ENCODE data around the gene FILIP1. TPM values are rescaled to one million over a fixed set of nuclear protein-coding genes. Genes with fewer than 3 reads are reported as not detected.

Gene FILIP1
- total RNA-seq, 2 experiments from 2014 or later: not detected

DNA sequence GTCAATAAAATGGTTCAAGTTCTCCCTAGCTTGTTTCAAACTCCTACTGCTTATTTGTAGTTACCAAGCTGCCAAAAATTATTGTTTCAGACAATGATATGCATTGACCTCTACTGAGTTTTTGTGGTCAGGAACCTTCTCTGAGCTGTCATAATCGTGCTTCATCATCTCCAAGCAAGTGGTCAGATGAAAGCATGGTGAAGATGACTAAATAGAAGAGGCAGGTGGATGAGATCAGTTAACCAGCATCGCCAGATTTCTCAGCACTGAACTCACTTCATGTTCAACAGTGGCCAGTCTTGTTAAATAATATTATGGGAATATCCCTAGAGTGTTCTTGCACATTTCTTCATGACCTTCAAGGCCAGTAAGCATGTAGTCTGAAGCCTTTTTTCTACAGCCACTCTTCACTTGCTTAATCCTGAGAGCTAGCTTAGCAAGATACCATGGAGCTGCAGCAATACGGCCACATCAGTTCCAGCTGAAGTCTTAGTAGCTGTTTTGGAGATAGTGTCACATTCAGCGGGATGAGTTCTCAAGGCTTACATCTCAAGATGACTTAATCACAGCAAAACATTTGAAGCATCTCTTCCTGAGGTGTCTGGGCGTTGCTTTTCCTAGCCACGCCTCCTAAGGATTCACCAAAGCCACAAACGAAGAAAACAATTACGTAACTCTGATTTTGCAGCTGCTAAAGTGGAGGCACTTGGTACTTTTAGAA lies 107.4 kb downstream of the FILIP1 start:
- Histone ChIP-seq H3K79me2 (ENCODE audit: insufficient read depth, low read depth, low read length) (no peaks in the 10 kb centered on the region), H2AFZ (ENCODE audit: low read length) (no peak overlapping the region), H3K27ac (ENCODE audit: low read depth, low read length, poor library complexity, severe bottlenecking) (no peak overlapping the region), H3K4me3 (ENCODE audit: low read depth, low read length, poor library complexity, severe bottlenecking) (no peak overlapping the region), H3K4me1 (ENCODE audit: insufficient read depth, low read length, poor library complexity, severe bottlenecking) (no peaks in the 10 kb centered on the region), H3K9me3 (ENCODE audit: low read length) (no peaks in the 10 kb centered on the region), H4K20me1 (ENCODE audit: insufficient read depth, low read length) (no peaks in the 10 kb centered on the region), H3K4me2 (ENCODE audit: low read length) (no peak overlapping the region), H3K36me3 (ENCODE audit: insufficient read depth, low read length) (no peaks in the 10 kb centered on the region), H3K9me2 (ENCODE audit: insufficient read depth, low read length) (no peaks in the 10 kb centered on the region)
- ChIA-PET POLR2A (interaction anchor here (1.2 kb wide), 1 partner anchor 10 kb away, joined by 3 read pairs; no protein-coding TSS in a partner anchor), CTCF (ENCODE audit: unreplicated experiment) (no interaction called here)
- intact Hi-C loops (cut with micrococcal nuclease; ENCODE audit: unreplicated experiment): no loop called here
- BruUV-seq (replicated peaks): no TSS peak
- no peak for DNase-seq (ENCODE audit: low spot score)
- TF ChIP-seq, protein P1, sequence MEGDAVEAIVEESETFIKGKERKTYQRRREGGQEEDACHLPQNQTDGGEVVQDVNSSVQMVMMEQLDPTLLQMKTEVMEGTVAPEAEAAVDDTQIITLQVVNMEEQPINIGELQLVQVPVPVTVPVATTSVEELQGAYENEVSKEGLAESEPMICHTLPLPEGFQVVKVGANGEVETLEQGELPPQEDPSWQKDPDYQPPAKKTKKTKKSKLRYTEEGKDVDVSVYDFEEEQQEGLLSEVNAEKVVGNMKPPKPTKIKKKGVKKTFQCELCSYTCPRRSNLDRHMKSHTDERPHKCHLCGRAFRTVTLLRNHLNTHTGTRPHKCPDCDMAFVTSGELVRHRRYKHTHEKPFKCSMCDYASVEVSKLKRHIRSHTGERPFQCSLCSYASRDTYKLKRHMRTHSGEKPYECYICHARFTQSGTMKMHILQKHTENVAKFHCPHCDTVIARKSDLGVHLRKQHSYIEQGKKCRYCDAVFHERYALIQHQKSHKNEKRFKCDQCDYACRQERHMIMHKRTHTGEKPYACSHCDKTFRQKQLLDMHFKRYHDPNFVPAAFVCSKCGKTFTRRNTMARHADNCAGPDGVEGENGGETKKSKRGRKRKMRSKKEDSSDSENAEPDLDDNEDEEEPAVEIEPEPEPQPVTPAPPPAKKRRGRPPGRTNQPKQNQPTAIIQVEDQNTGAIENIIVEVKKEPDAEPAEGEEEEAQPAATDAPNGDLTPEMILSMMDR (conservative IDR thresholded peaks at IDR 0.05; ENCODE audit: low read length): no peak
- no peak for TF ChIP-seq EZH2phosphoT487 (IDR thresholded peaks at IDR 0.05; ENCODE audit: borderline replicate concordance, low read depth, low read length)

DNA sequence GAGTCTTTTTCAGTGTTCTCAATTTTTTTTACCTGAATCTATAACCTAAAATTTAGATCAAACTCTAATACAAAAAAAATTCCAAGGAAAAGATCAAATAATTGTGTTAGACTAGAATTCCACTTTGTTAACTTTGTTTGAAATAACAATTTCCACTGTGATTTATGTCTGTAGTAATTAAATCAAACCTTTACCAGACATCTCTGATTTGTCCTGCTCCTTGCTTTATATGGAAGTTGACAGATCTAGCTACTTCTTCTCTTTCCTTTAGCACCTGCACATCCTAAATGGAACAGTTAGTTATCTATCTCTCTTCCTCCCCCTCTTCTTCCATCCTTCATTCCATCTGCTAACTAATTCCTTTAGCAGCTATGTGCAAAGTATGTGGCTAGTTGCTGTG lies 109.5 kb downstream of the FILIP1 start:
- Histone ChIP-seq H3K27ac (ENCODE audit: low read depth, low read length, poor library complexity, severe bottlenecking) (no peak overlapping the region), H3K4me3 (ENCODE audit: low read depth, low read length, poor library complexity, severe bottlenecking) (no peak overlapping the region), H3K36me3 (ENCODE audit: insufficient read depth, low read length) (no peaks in the 10 kb centered on the region), H3K79me2 (ENCODE audit: insufficient read depth, low read depth, low read length) (no peaks in the 10 kb centered on the region), H4K20me1 (ENCODE audit: insufficient read depth, low read length) (no peaks in the 10 kb centered on the region), H3K4me2 (ENCODE audit: low read length) (no peak overlapping the region), H2AFZ (ENCODE audit: low read length) (no peak overlapping the region), H3K4me1 (ENCODE audit: insufficient read depth, low read length, poor library complexity, severe bottlenecking) (no peaks in the 10 kb centered on the region), H3K9me3 (ENCODE audit: low read length) (no peaks in the 10 kb centered on the region), H3K9me2 (ENCODE audit: insufficient read depth, low read length) (no peaks in the 10 kb centered on the region)
- ChIA-PET CTCF (ENCODE audit: unreplicated experiment) (interaction anchor here (0.5 kb wide), 1 partner anchor 134 kb away, joined by 3 read pairs; no protein-coding TSS in a partner anchor), POLR2A (interaction anchor here (0.6 to 0.7 kb wide), 2 partner anchors 265 to 492 kb away, joined by 3 read pairs; no protein-coding TSS in a partner anchor)
- intact Hi-C loops (cut with micrococcal nuclease; ENCODE audit: unreplicated experiment): no loop called here
- BruUV-seq (replicated peaks): no TSS peak
- no peak for TF ChIP-seq EZH2phosphoT487 (IDR thresholded peaks at IDR 0.05; ENCODE audit: borderline replicate concordance, low read depth, low read length)
- TF ChIP-seq, protein P1 (conservative IDR thresholded peaks at IDR 0.05; ENCODE audit: low read length): no peak
- no peak for DNase-seq (ENCODE audit: low spot score)

DNA sequence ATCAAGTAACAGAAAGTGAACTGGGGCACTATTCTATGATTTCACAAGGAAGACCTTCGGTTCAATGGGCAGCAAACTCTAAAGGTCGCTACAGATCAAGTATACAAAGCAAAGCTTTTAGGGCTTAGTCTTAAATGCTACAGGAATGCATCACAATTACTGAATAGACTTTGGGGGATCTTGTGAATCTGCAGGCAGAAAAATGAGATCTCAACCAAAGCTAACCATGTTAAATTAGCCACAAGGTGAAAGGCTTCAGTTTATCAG lies 111.0 kb downstream of the FILIP1 start:
- intact Hi-C loops (cut with micrococcal nuclease; ENCODE audit: unreplicated experiment): no loop called here
- POLR2A ChIA-PET: no interaction called here
- no peaks in the 10 kb centered on the region for H4K20me1 ChIP-seq (ENCODE audit: insufficient read depth, low read length)
- no peak overlapping the region for H3K4me3 ChIP-seq (ENCODE audit: low read depth, low read length, poor library complexity, severe bottlenecking)
- no peaks in the 10 kb centered on the region for H3K4me1 ChIP-seq (ENCODE audit: insufficient read depth, low read length, poor library complexity, severe bottlenecking)
- H2AFZ ChIP-seq (ENCODE audit: low read length): no peak overlapping the region
- no TSS peak for BruUV-seq (replicated peaks)
- H3K79me2 ChIP-seq (ENCODE audit: insufficient read depth, low read depth, low read length): no peaks in the 10 kb centered on the region
- H3K9me2 ChIP-seq (ENCODE audit: insufficient read depth, low read length): no peaks in the 10 kb centered on the region
- no peaks in the 10 kb centered on the region for H3K36me3 ChIP-seq (ENCODE audit: insufficient read depth, low read length)
- H3K4me2 ChIP-seq (ENCODE audit: low read length): no peak overlapping the region
- TF ChIP-seq, protein P1 (conservative IDR thresholded peaks at IDR 0.05; ENCODE audit: low read length): no peak
- no peak for TF ChIP-seq EZH2phosphoT487 (IDR thresholded peaks at IDR 0.05; ENCODE audit: borderline replicate concordance, low read depth, low read length)
- no peak overlapping the region for H3K27ac ChIP-seq (ENCODE audit: low read depth, low read length, poor library complexity, severe bottlenecking)
- DNase-seq (ENCODE audit: low spot score): no peak
- H3K9me3 ChIP-seq (ENCODE audit: low read length): no peaks in the 10 kb centered on the region
- CTCF ChIA-PET (ENCODE audit: unreplicated experiment): no interaction called here

Measured in OCI-LY7 (cell line).